NCI-H460 (cell line): ENCODE results near the gene VSX2. TPM values are rescaled to one million over a fixed set of nuclear protein-coding genes. Genes with fewer than 3 reads are reported as not detected.

Experiments used
- DNase-seq: peaks from one replicate; pipeline ENCODE4 v3.0.0-alpha.2; 2016; ENCODE audit warnings: low read depth; ENCODE audit errors: extremely low read depth
- polyA plus RNA-seq: library from polyadenylated mRNA; depleted of rRNA; stranded (reverse); fragments of >200 nt; gene quantifications from 2 replicates; pipeline ENCODE4 v1.2.3, GENCODE V29; 2014; cell fraction: nucleus; rRNA removed
- total RNA-seq: library from RNA; depleted of rRNA; stranded (reverse); fragments of >200 nt; shearing (Covaris generic); gene quantifications from 2 replicates; pipeline ENCODE4 v1.2.3, GENCODE V29; 2014; rRNA removed

Gene VSX2
- not detected in 2 replicates for total RNA-seq
- polyA plus RNA-seq: not detected in 2 replicates

DNA sequence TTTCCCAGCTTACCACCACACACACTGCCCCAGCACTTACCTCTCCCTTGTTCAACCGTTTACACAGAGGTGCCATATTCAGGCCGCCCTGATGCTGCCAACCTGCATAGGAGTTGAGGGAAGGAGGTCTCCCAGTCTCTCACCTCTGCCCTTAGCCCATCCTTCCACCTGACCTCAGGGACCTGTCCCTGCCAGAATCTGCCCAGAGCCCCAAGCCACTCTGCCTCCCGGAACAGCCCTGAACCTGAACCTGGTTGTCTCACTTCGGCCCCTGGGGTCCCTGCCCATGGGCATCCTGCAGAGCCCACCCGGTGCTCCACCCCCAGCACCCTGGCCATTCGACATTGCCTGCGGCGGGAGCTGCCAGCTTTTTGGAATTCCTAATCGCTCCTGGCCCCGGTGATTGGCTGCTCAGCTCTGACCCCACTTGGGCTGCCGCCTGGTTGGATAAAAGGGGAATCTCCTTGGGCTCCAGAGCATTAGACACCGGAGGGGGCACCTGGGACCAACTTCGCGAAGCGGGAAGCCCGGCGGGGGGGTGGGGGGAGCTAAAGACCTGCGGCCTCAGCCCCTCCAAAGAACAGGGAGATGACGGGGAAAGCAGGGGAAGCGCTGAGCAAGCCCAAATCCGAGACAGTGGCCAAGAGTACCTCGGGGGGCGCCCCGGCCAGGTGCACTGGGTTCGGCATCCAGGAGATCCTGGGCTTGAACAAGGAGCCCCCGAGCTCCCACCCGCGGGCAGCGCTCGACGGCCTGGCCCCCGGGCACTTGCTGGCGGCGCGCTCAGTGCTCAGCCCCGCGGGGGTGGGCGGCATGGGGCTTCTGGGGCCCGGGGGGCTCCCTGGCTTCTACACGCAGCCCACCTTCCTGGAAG lies at the start of gene VSX2:
Gene VSX2, plus strand, starts transcription at position 476 of the 874 bp plus-strand sequence. Its CDS starts 113 bp downstream, at position 589.
- no peak for DNase-seq

DNA sequence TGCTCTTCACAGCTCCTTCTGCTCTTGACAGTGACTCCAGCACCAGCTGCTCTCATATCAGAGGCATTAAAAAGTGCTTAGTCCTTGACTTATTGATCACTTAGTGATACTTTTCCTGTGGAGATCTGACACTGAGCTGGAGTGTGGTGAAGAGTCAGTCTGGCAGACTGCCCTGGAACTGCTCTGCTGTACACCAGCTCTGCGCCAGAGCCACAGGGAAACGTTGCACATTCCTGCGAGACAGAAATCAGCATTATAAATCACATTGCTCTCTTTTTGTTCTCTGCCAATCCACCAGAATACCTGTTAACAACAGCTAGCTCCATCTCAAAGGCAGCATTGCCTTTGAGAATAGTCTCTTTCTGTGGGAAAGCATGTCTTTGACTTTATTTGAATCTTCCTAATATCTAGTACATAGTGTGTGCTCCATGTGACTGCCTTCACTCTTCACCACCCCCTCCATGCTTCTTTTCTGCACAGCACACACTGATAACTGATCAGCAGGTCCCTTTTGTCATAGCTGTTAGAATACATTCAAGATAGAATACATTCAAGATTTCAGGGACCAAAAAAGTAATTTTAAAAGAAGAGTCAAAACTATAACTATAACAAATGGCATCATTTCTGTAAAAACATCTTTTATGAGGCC lies 48.2 kb upstream of the VSX2 start:
- no peak for DNase-seq

DNA sequence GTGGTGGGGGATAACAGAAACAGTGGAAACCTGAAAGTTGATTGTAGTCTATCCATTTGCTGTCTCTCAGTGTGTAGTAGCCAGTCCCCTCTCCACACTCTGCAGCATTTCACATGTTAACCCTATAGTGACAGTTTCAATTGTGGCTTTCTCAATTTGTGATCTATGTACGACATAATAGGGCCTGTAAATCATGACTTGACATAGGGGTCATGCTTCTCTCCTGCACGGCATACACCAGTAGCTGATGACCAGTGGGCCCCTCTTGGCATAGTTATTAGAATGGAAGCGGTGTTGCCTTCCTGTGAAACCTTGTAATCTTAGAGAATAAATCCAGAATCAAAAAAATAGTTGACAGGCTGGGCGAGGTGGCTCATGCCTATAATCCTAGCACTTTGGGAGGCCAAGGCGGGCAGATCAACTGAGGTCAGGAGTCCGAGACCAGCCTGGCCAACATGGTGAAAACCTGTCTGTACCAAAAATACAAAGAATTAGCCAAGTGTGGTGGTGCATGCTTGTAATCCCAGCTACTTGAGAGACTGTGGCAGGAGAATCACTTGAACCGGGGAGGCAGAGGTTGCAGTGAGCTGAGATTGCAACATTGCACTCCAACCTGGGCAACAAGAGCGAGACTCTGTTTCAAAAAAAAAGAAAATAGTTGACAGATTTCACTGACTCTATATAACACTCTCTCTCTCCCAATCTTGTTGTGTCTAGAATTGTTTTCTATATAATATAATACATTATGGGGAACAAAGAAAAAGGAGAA lies 44.6 kb upstream of the VSX2 start:
- DNase-seq: no peak

DNA sequence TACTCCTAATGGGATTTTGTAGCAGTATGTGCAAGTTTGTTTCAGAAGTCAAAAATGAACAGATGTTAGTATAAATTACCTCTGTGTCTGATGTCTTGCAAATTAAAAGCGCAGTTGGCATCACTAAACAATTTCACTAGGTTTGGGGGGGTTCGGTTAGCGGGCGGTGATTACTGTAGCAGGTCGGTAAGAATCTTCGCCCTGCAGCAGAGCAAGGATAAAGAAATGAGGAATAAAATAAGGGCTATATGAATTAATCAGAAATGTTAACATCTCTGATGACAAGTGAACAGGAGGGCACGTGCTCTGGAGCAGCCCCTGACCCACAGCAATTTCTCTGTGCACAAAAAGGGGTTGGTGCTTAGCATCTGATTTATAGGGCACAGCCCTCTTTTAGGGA lies 43.6 kb upstream of the VSX2 start:
- no peak for DNase-seq

DNA sequence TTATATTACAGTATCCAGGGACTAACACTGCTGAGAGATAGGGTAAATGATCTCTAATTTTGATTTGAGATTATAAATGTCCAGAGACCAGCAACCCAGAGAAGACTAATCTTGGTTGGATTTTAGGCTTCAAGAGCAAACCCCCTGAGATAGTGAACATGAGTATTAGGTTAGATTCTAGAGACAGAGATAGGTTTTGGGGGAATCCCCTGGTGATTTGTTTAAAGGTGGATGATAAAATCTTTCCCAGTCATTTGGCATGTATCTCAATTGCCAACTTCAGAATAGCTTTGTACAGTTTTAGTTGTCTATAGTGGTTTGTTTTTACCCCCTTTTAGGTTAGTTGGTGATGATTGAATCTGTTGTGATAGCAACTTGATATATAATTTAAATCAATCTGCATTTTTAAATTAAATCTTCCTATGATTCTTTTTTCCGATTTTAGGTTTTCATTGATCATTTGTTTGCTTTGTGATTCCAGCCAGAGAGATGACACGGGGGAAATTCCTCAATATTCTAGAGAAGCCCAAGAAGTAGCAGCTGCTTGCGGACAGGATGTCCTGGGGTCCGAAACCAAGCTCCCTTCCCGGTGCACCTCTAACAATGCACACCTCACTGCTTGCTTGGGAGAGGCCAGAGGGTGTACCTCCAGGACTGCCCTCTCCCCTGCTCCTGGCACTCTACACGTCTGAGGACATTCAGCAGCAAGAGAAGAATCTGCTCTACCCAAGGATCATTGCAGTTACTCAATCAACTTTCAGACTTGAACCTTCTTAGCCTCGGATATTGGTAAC lies 40.6 kb upstream of the VSX2 start:
- DNase-seq: no peak

DNA sequence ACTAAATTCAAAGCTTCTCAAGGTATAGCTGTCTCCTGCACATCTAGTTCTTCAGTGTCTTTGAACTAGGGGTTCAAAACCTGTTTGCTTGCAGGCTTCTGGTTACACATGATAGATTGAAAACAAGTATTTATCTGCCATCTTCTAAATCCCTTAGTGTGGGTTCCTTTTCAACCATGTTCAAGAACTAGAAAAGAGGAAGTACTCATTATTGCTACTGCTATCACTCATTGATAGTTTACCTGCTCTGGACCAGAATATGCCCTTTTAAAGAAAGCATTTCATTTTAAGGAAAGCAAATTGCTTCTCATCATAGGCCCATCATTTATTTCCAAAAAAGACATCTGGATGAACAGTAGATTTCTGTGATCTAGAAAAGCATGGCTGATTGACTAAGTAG lies 37.1 kb upstream of the VSX2 start:
- DNase-seq: no peak

DNA sequence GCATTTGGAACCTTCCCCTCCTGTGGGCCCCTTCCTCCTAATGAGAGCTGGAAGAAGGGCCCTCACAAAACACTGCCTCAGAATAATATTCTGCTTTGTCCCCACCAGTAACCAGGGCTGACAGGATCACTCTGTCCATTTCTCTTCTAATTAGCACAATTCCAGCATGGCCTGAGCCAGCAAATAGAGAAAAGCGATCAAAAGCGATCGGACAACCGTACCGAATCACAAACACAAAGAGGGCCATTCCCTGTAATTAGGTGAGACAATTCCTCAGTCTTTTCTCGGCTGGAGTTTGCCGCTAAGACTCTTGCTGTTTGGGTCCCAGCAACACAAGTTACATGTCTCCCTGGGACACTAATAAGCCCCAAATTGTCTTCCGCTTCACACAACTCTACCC lies 35.6 kb upstream of the VSX2 start:
- no peak for DNase-seq

DNA sequence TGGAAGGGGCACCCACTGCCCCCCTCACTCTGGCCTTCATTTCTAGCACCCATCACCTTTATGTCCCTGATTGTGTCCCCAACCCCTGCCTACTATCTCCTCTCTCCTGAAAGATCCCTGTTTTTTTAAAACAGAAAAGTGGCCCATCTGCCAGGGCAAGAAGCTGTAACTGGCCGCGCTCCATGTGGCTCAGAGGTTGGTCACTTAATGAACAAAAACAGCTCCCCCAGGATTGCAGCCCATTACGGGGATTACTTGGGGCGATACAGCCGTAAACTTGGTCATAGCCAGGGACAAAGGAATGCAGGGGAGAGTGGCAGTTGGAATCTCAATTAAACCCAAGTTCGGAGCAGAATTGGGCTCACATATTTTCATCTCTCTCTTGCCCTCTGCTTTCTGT lies 34.8 kb upstream of the VSX2 start:
- no peak for DNase-seq

DNA sequence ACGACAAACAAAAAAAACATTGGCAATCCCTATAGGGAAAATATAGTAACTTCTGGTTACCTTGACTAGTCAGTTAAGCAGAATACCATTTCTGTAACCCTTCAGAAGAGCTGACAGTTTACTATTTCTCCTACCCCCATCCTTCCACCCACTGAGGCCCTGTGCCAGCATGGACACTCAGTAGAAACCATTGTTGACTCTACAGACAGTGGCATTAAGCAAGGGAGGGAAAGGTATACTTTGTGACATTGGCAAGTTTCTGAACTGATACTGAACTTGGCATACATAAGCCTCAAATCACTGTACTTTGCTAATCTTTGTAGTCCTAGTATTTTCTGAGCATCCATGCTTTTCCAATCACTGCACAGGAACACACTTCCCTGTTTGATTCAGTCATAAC lies 33.4 kb upstream of the VSX2 start:
- no peak for DNase-seq

DNA sequence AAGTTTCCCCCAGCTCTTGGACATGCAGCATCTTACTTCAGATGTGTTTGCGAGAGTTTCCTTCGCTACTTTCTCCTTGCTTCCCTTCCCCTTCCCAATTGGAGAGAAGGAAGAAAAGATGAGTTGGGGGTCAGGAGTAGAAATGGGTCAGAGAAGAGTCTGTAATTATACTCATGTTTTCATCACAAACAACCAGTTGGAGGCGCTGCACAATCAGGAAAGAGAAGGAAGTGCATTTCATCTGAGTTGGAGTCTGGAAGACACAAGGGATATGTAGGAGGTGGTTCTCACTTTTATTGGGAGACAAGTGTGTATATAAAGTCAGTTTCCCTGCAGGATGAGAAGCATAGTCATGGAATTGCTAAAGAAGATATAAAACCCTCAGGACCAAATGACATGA lies 31.3 kb upstream of the VSX2 start:
- DNase-seq: peak; percentile 11

DNA sequence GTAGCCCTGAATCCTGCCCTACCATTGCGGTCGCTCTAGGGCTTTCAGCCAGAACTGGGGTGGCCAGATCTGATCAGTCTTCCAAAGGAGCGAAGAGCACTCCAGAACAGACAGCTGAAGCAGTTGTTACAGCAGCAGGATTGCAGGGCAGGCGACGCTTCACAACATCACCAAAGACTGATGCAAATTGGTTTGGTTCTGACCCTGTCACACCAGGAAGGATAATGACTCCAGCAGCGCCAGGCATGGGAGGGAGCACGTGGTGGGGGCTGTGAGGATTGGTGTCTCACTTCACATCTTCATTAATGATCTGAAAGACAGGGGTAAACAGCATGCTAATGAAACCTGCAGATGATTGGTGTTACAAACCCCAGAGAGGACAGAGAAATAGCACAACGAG lies 30.6 kb upstream of the VSX2 start:
- no peak for DNase-seq

DNA sequence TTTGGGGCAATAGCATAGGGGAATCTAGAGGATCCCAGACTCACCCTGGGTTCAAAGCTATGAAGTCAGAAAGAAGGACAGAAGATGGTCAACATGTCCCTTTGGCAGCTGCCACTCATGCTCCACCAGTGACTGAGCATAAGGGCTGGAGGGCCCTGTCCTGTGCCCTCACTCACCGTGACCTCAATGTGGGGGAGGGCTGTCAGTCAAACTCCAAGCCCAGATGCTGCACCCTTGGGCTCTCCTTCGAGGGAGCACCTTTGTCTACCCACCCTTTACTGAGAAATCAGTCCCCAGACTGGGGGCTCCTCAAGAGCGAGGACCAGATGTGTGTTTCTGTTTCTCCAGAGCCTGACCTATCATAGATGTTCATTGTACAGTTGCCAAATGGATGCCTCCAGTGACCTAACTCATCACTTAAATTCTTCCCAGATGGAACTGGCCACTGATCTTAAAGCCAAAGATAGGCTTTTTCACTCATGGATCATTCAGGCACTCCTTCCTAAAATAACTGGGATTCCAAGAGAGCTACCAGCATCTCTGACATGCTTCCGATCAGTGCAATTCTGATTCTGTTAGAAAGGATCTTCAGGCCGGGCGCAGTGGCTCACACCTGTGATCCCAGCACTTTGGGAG lies 27.2 kb upstream of the VSX2 start:
- DNase-seq: no peak

DNA sequence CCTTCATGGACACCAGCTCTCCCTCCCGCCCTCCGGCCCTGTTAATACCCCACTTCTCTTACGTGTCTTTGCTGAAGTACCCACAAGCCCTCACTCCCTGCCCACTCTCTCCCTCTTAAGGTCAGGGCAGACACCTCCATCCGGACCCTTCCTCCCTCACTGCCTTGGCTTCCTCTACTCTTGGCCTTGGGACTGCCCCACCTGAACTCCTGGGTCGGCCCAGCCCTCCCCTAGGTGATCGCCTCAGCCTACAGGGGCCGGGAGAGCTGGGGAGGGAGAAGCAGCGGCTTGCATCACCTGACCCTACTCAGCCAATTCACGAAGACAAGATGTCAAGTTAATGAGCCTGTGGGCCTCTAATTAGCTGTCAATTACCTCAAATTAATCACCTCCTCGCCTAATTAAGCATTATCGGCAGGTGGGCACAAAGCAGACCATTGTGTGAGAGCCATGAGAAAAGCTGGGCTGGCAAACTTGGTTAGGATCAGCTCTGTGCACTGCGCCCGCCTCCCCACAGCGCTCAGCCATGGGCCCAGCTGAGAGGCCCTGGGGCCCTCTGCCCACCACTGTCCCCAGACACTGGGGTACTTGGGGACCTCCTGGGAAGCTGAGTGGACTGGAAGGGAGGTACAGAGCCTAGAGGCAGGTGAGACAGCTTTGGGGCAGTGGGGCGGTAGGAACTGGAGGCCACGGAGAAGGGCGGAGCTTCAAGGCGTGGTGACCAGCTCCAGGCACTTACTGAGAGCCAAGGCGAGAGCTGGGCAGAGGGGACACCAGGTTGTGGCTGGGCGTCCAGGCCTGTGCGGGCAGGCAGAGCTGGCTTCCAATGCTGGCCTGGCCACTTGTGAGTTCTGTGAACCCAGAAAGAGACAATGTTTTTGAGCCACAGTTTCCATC lies 25.1 kb upstream of the VSX2 start:
- DNase-seq: no peak

DNA sequence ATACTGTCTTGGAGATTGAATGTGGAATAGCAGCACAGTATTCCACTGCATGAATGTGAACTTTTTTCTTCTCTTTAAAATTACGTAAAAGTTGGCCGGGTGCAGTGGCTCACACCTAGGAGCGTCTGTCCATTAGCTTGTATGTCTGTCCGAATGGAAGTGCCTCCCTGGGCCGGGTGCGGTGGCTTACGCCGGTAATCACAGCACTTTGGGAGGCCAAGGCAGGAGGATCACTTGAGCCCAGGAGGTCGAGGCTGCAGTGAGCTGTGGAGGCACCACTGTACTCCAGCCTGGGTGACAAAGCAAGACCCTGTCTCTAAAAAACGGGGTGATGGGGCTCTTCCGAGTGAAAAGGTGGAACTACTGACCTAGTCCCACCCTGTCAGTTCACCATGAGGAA lies 22.6 kb upstream of the VSX2 start:
- no peak for DNase-seq

DNA sequence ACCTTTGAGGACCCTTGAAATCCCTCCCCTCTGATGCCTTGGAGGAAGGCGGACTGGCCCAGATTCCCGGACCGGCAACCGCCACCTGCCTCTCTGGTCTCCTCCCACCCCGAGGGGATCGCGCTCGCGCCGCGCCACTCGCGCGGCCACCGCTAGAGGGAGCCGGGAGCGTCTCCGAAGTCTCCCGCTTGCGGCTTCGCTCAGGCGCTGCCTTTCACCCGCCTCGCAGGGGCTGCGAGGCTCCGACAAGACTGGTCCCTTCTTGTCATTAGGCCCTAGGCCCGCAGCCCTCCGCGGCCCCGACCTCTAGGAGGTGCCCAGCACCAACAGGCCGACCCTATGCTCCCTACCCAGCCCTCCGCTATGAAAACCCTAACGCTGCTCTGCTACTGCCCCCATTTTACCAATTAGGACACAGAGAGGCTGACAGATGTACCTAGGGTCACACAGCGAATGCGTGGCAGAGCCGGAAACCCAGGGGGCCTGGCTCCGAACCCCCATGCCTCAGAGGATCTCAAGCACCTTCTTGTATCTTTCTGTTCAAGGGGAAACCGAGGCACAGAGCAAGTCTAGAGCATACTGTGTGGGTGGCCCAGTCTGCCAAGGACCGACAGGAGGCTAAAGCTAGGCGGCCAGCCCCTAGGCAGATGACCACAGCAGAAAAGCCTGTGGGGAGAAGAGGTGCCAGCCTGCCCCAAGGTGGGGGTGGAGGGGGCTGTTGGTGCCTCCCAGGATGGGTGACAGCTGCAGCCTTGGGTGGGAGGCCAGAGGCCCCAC lies 21.4 kb upstream of the VSX2 start:
- peak; percentile 62 for DNase-seq

DNA sequence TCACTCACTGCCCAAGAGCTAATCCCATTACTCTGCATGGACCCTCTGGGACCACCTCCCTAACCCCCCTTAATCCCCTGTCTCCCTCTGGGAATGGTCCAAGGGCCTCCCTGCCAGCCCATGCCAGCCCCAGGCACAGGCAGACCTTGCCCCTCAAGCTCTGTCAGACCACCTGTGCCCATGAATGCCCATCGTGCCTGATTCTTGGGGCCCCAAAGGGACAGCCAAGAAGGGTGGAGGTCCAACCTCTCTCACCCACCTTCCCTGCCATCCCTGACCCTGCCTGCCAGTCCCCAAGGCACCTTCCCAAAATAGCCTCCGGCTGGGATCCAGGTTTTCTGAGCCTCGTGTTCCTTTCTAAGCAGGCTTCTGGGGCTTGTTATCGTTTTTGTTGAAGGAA lies 20.8 kb upstream of the VSX2 start:
- DNase-seq: no peak

DNA sequence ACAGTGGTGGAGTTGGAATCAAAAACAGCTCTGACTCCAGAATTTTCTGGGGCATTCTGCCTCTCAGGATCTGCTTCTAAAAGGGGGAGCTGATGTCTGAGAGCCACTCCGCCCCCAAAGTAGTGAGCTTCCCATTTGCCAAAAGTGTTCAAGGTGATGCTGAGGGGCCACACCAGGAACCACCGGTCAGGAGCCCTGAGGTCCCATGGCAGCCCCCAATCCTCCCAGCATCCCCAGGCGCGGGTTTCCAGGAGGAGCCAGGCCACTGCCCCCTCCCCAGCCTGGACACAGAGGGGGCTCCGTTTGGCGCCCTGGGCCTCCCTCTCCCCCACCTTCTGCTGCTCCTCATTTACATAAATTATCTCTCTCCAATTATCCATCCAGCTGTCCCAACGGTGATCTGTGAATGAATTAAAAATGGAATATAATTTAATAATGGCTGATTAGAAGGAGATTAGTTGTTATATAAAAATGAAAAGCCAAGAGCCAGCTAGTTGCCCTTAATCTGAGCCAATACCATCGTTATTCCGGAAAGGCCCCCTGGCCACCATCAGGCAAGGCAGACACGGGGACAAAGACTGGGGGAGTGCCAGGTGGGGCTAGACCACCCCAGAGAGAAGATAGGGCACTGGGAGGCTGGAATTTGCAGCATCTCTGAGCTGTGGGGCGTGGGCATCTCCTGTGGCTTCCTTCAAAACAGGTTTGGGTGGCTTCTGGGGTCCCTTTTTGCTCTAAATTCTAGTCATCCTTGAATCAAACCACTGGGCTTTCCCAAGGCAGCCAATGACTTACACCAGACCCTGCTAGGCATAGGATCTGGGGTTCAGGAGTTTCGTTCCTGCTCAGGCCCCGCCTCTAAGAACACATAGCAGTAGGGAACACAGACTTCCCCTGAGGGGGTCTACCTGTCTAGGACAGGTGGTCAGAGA lies 19.7 kb upstream of the VSX2 start:
- DNase-seq: no peak
